ENCODE results near the gene RANGAP1.

RANGAP1 gene

GRCh38 chr22:41234815-41235695 lies 50.9 kb downstream of the RANGAP1 start:
- no peak for DNase-seq (ENCODE audit: low spot score)

- no peak for DNase-seq (ENCODE audit: low spot score)
These were observed 54.6 kb downstream of the RANGAP1 start for GRCh38 chr22:41231369-41231768.

- no peak for DNase-seq (ENCODE audit: low spot score)
These were observed 55.6 kb downstream of the RANGAP1 start for GRCh38 chr22:41230401-41230785.

GRCh38 chr22:41229730-41230400 lies 56.1 kb downstream of the RANGAP1 start:
- no peak for DNase-seq (ENCODE audit: low spot score)

GRCh38 chr22:41229215-41229614 lies 56.8 kb downstream of the RANGAP1 start:
- DNase-seq (ENCODE audit: low spot score) = no peak

- no peak for DNase-seq (ENCODE audit: low spot score)
These were observed 59.0 kb downstream of the RANGAP1 start for GRCh38 chr22:41226723-41227655.

- no peak for DNase-seq (ENCODE audit: low spot score)
These were observed 62.5 kb downstream of the RANGAP1 start for GRCh38 chr22:41223535-41223934.

- no peak for DNase-seq (ENCODE audit: low spot score)
These were observed 63.0 kb downstream of the RANGAP1 start for GRCh38 chr22:41222846-41223507.

- peak; percentile 82 for DNase-seq (ENCODE audit: low spot score)
These were observed 68.3 kb downstream of the RANGAP1 start for GRCh38 chr22:41217553-41218157.

GRCh38 chr22:41216984-41217383 lies 69.0 kb downstream of the RANGAP1 start:
- DNase-seq (ENCODE audit: low spot score) = no peak

GRCh38 chr22:41215926-41216325 lies 70.1 kb downstream of the RANGAP1 start:
- DNase-seq (ENCODE audit: low spot score) = no peak

- no peak for DNase-seq (ENCODE audit: low spot score)
These were observed 70.6 kb downstream of the RANGAP1 start for GRCh38 chr22:41215409-41215808.

GRCh38 chr22:41206719-41207118 lies 79.3 kb downstream of the RANGAP1 start:
- DNase-seq (ENCODE audit: low spot score) = no peak

- DNase-seq (ENCODE audit: low spot score) = peak; percentile 100
These were observed 80.7 kb downstream of the RANGAP1 start, which contains the start of gene L3MBTL2 for GRCh38 chr22:41204992-41205900. Gene L3MBTL2 (plus strand): TSS chr22:41205312. CDS start chr22:41205363, 51 bp downstream.

- no peak for DNase-seq (ENCODE audit: low spot score)
These were observed 81.9 kb downstream of the RANGAP1 start for GRCh38 chr22:41204066-41204465.

- DNase-seq (ENCODE audit: low spot score) = no peak
These were observed 82.9 kb downstream of the RANGAP1 start for GRCh38 chr22:41203118-41203517.

- no peak for DNase-seq (ENCODE audit: low spot score)
These were observed 84.8 kb downstream of the RANGAP1 start for GRCh38 chr22:41201141-41201540.

- no peak for DNase-seq (ENCODE audit: low spot score)
These were observed 87.9 kb downstream of the RANGAP1 start for GRCh38 chr22:41198027-41198580.

GRCh38 chr22:41197038-41197972 lies 88.7 kb downstream of the RANGAP1 start:
- DNase-seq (ENCODE audit: low spot score) = peak; percentile 96

Data from GM03348 (cell line).